NCI-H146 treated with DMSO at 0.1 percent for 48 hours (cell line): ENCODE data around the gene PLCB1.

Source experiments
- DNase-seq: peaks from one replicate; lab custom pipeline; 2025; ENCODE audit not compliant: unreplicated experiment; lab: John Stamatoyannopoulos, UW

PLCB1 gene

GRCh38 chr20:8395956-8396355, 263.9 kb downstream of the PLCB1 start:
- DNase-seq = no peak

- no peak for DNase-seq
Observed at GRCh38 chr20:8398263-8399051, 266.4 kb downstream of the PLCB1 start.

GRCh38 chr20:8399947-8400346, 267.9 kb downstream of the PLCB1 start:
- DNase-seq = no peak

- no peak for DNase-seq
Observed at GRCh38 chr20:8400486-8400885, 268.4 kb downstream of the PLCB1 start.

GRCh38 chr20:8401556-8401955, 269.5 kb downstream of the PLCB1 start:
- no peak for DNase-seq

GRCh38 chr20:8402798-8403197, 270.7 kb downstream of the PLCB1 start:
- no peak for DNase-seq

GRCh38 chr20:8404912-8405635, 273.0 kb downstream of the PLCB1 start:
- DNase-seq = no peak

- DNase-seq = no peak
Observed at GRCh38 chr20:8406391-8406790, 274.3 kb downstream of the PLCB1 start.

GRCh38 chr20:8408587-8409307, 276.7 kb downstream of the PLCB1 start:
- no peak for DNase-seq

GRCh38 chr20:8413691-8414090, 281.6 kb downstream of the PLCB1 start:
- DNase-seq = no peak

GRCh38 chr20:8414586-8415274, 282.7 kb downstream of the PLCB1 start:
- DNase-seq = peak; percentile 84

GRCh38 chr20:8421981-8422380, 289.9 kb downstream of the PLCB1 start:
- no peak for DNase-seq

GRCh38 chr20:8423482-8423881, 291.4 kb downstream of the PLCB1 start:
- no peak for DNase-seq

- no peak for DNase-seq
Observed at GRCh38 chr20:8424010-8424409, 291.9 kb downstream of the PLCB1 start.

- DNase-seq = no peak
Observed at GRCh38 chr20:8425016-8425415, 292.9 kb downstream of the PLCB1 start.

- DNase-seq = no peak
Observed at GRCh38 chr20:8425802-8426201, 293.7 kb downstream of the PLCB1 start.

GRCh38 chr20:8427419-8428040, 295.5 kb downstream of the PLCB1 start:
- DNase-seq = no peak

- DNase-seq = no peak
Observed at GRCh38 chr20:8428988-8429387, 296.9 kb downstream of the PLCB1 start.

GRCh38 chr20:8431538-8432434, 299.7 kb downstream of the PLCB1 start:
- DNase-seq = peak; percentile 92
